WTC11 (cell line): Measurements from ENCODE around the gene NECAB3. TPM values are rescaled to one million over a fixed set of nuclear protein-coding genes. Genes with fewer than 3 reads are reported as not detected.

Source experiments
- ATAC-seq: fragments of 200-7000 bp; cut with Tn5 transposase; 2 replicates; pipeline ENCODE4 v1.10.0; 2021; ENCODE audit warnings: mild to moderate bottlenecking, moderate library complexity
- CTCF ChIA-PET: fragments of 300-600 bp; sonication (Branson Sonifier 250); formaldehyde crosslinking; loops from one replicate; lab custom pipeline; 2021; ENCODE audit warnings: antibody characterized with exemption; lab: Charles Lee
- POLR2A ChIA-PET: fragments of 350-600 bp; sonication (Branson Sonifier 250); formaldehyde crosslinking; loops from one replicate; lab custom pipeline; 2021; ENCODE audit warnings: antibody characterized with exemption; lab: Charles Lee
- DNase-seq: peaks from one replicate; pipeline ENCODE4 v3.0.0; 2021; ENCODE audit warnings: low spot score
- H3K27ac Mint-ChIP-seq: 2 replicates; pipeline ENCODE4 v1.8.0; 2021; ENCODE audit warnings: mixed read lengths
- H3K27me3 Mint-ChIP-seq: 2 replicates; pipeline ENCODE4 v1.8.0; 2021; ENCODE audit warnings: low read depth, mild to moderate bottlenecking, moderate library complexity, mixed read lengths
- H3K36me3 Mint-ChIP-seq: 2 replicates; pipeline ENCODE4 v1.8.0; 2021; ENCODE audit warnings: mixed read lengths
- H3K4me1 Mint-ChIP-seq: 2 replicates; pipeline ENCODE4 v1.8.0; 2022; ENCODE audit warnings: mixed read lengths
- H3K4me3 Mint-ChIP-seq: 2 replicates; pipeline ENCODE4 v1.8.0; 2021; ENCODE audit warnings: mild to moderate bottlenecking, moderate library complexity, mixed read lengths
- H3K9me3 Mint-ChIP-seq: 2 replicates; pipeline ENCODE4 v1.8.0; 2021; ENCODE audit warnings: mixed read lengths
- CREB1 ChIP-seq: sonication (generic); formaldehyde crosslinking; IDR thresholded peaks from 2 replicates; pipeline ENCODE4 v1.8.0; 2023; ENCODE audit warnings: mild to moderate bottlenecking, missing genetic modification reagents
- FOXK1 ChIP-seq: sonication (generic); formaldehyde crosslinking; IDR thresholded peaks from 2 replicates; pipeline ENCODE4 v1.8.0; 2022; ENCODE audit warnings: mild to moderate bottlenecking, moderate library complexity, missing genetic modification reagents
- JAZF1 ChIP-seq: fragments of 250-450 bp; sonication (Bioruptor Pico); IDR thresholded peaks from 2 replicates; pipeline ENCODE4 v1.9.0; 2021; ENCODE audit warnings: moderate library complexity, mild to moderate bottlenecking, inconsistent platforms
- TP53 ChIP-seq: sonication (generic); formaldehyde crosslinking; IDR thresholded peaks from 2 replicates; pipeline ENCODE4 v1.8.1; 2023; ENCODE audit warnings: mild to moderate bottlenecking, missing genetic modification reagents
- ZBTB21 ChIP-seq: sonication (generic); formaldehyde crosslinking; IDR thresholded peaks from 2 replicates; pipeline ENCODE4 v1.8.1; 2023; ENCODE audit warnings: mild to moderate bottlenecking, missing genetic modification reagents, borderline replicate concordance
- ZNF416 ChIP-seq: fragments of 250-450 bp; sonication (Bioruptor Pico); IDR thresholded peaks from 2 replicates; pipeline ENCODE4 v1.9.0; 2021; ENCODE audit warnings: mild to moderate bottlenecking, inconsistent platforms
- ZNF423 ChIP-seq: fragments of 250-450 bp; sonication (Bioruptor Pico); IDR thresholded peaks from 2 replicates; pipeline ENCODE4 v2.1.2; 2022; ENCODE audit warnings: mild to moderate bottlenecking, moderate library complexity
- total RNA-seq: library from RNA; stranded (reverse); gene quantifications from 3 replicates; pipeline ENCODE4 v1.2.3, GENCODE V29; 2021
- TF ChIP-seq, protein P1 (sequence below): fragments of 250-450 bp; sonication (Bioruptor Pico); IDR thresholded peaks from 2 replicates; pipeline ENCODE4 v1.9.0; 2021; ENCODE audit warnings: mild to moderate bottlenecking
- TF ChIP-seq, protein P2 (sequence below): sonication (generic); formaldehyde crosslinking; IDR thresholded peaks from 2 replicates; pipeline ENCODE4 v1.8.0; 2023; ENCODE audit warnings: mild to moderate bottlenecking, missing genetic modification reagents
- TF ChIP-seq, protein P3 (sequence below): sonication (generic); formaldehyde crosslinking; IDR thresholded peaks from 2 replicates; pipeline ENCODE4 v1.8.0; 2023; ENCODE audit warnings: missing genetic modification reagents, mild to moderate bottlenecking, borderline replicate concordance

The NECAB3 gene
- total RNA-seq, 1 experiment from 2014 or later = 38.0 TPM

DNA sequence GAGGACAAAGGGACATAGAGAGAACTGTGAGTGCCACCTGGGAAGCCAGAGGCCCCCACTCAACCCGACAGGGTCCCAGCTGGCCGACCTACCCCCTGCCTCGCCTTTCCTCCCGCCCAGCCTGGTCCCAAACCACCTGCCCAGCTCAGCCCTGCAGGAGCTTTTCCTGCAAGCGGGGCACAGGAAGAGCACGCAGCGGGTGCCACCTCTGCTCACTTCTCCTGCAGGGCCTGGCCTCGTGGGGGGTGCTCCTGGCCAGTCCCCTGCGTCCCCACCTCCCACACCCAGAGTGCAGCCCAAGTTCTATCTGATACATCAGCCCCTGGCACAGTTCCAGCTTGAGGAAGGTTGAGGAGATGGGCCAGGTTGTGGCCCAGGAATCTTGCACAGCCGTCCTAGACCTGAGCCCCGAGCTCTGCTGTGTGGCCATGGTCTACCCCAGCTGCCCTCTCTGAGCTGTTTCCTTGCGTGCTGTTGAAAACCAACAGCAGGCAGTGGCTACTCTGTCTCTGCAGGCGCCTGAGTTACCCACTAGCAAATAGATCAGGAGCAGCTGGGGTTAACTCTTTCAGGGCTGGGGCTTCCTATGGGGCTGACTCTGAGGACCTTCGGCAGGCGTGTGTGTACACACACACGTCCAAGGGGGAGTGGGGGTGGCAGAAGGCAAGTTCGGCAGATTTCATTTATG, 1.7 kb downstream of the NECAB3 start:
- H3K4me1 Mint-ChIP-seq = peaks cover 31% of the 10 kb centered on the region
- peak; percentile 94 for TF ChIP-seq ZNF423 (CRISPR knock-in tag)
- TF ChIP-seq JAZF1 (CRISPR knock-in tag) = no peak
- TF ChIP-seq, protein P1, sequence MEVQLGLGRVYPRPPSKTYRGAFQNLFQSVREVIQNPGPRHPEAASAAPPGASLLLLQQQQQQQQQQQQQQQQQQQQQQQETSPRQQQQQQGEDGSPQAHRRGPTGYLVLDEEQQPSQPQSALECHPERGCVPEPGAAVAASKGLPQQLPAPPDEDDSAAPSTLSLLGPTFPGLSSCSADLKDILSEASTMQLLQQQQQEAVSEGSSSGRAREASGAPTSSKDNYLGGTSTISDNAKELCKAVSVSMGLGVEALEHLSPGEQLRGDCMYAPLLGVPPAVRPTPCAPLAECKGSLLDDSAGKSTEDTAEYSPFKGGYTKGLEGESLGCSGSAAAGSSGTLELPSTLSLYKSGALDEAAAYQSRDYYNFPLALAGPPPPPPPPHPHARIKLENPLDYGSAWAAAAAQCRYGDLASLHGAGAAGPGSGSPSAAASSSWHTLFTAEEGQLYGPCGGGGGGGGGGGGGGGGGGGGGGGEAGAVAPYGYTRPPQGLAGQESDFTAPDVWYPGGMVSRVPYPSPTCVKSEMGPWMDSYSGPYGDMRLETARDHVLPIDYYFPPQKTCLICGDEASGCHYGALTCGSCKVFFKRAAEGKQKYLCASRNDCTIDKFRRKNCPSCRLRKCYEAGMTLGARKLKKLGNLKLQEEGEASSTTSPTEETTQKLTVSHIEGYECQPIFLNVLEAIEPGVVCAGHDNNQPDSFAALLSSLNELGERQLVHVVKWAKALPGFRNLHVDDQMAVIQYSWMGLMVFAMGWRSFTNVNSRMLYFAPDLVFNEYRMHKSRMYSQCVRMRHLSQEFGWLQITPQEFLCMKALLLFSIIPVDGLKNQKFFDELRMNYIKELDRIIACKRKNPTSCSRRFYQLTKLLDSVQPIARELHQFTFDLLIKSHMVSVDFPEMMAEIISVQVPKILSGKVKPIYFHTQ = no peak
- POLR2A ChIA-PET = interaction anchor here (0.5 kb wide), 1 partner anchor 22 kb away, joined by 3 read pairs; no protein-coding TSS in a partner anchor
- peak overlapping the region; percentile 92 for H3K4me3 Mint-ChIP-seq
- no peak overlapping the region for H3K27ac Mint-ChIP-seq
- no peaks in the 10 kb centered on the region for H3K9me3 Mint-ChIP-seq
- no peak for DNase-seq
- ATAC-seq = no peak
- peaks cover 13% of the 10 kb centered on the region for H3K36me3 Mint-ChIP-seq
- CTCF ChIA-PET = interaction anchor here (0.8 to 2.4 kb wide), 4 partner anchors 19 to 215 kb away, joined by 3 to 9 read pairs (median 4); no protein-coding TSS in a partner anchor
- H3K27me3 Mint-ChIP-seq = no peaks in the 10 kb centered on the region; the same call in 1 of the 2 replicates

DNA sequence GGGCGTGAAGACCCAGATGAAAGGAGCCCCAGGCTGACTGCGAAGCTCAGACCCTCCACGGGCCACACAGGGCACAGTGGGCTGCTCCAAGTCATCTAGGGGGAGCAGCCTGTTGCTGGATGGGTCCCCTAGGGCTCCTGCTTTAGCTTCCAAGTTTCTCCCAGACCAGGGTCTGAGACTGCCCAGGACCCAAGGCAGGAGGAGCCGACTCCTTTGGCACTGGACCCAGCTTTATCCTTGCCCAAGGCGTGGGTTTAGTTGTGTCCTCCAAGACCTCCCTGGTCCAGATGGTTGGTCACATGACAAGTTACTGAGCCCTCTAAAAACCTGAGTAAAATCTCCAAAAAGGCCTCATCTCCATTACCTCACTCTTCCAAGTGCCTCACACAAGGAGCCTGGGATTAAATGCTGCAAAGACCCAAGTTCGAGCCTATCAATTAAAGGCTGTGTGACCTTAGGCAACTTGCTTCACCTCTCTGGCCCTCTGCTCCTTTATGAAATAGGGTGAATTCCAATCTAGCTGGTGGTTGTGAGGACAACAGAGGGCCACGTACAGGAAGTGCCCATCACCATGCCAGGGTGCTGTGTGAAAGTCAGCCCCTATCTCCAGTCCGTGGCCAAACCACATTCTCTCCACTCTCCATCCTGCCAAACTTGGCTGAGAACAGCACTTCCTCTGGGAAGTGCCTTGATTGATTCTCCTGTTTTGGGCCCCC, 2.5 kb downstream of the NECAB3 start:
- Mint-ChIP-seq H3K4me3 (no peak overlapping the region), H3K36me3 (peaks cover 8% of the 10 kb centered on the region; the same call in 1 of the 2 replicates), H3K9me3 (no peaks in the 10 kb centered on the region), H3K27me3 (no peaks in the 10 kb centered on the region; the same call in 1 of the 2 replicates), H3K4me1 (peaks cover 31% of the 10 kb centered on the region), H3K27ac (no peak overlapping the region)
- ChIA-PET CTCF (interaction anchor here (2.4 kb wide), 1 partner anchor 18 kb away, joined by 9 read pairs; no protein-coding TSS in a partner anchor), POLR2A (no interaction called here)
- TF ChIP-seq, protein P1 = no peak
- TF ChIP-seq TP53 (CRISPR knock-in tag) (no peak), CREB1 (no peak)
- no peak for DNase-seq
- ATAC-seq = no peak

DNA sequence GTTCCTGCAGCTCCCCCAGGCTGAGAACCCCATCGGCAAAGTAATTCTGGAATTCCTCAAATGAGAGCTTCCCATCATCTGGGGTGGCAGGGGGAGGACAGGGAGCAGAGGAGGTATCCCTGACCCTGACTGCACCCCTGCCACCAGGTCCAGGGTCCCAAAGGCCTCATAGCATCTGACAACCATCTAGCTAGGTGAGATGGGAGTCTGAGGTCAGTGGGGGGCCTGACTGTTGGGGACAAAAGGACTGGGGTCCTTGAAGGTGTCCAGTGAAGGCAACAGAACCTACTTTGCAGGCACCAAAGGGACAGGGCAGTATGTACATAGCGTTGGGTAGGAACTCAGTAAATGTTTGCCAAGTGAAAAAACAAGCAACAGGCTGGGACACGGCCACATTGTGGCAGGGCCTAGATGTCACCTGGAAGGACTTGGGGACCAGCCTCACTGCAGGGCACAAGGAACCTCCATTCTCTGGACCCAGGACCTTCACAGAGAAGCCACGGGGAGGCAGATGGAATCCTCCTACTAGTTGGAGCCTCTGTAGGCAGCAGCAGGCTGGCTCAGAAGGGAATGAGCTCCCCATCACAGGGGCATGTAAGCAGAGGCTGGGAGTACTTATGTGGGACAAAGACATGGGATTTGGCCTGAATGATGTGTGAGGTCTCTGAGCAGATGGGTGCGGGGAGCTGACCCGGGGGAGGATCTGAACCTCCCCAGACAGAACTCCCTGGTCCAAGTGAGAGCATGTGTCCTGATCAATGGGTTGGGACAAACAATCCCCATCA, 3.3 kb downstream of the NECAB3 start:
- H3K4me1 Mint-ChIP-seq = peaks cover 34% of the 10 kb centered on the region

More for the DNA sequence above, 3.3 kb downstream of the NECAB3 start:
- Mint-ChIP-seq H3K4me3 (no peak overlapping the region; the same call in 1 of the 2 replicates), H3K27me3 (no peaks in the 10 kb centered on the region; the same call in 1 of the 2 replicates), H3K27ac (no peak overlapping the region), H3K36me3 (peaks cover 5% of the 10 kb centered on the region; the same call in 1 of the 2 replicates), H3K9me3 (no peaks in the 10 kb centered on the region)
- DNase-seq (no peak), ATAC-seq (no peak)
- ChIA-PET CTCF (interaction anchor here (2.4 kb wide), 1 partner anchor 18 kb away, joined by 9 read pairs; no protein-coding TSS in a partner anchor), POLR2A (no interaction called here)
- TF ChIP-seq CREB1 = no peak
- TF ChIP-seq, protein P2, sequence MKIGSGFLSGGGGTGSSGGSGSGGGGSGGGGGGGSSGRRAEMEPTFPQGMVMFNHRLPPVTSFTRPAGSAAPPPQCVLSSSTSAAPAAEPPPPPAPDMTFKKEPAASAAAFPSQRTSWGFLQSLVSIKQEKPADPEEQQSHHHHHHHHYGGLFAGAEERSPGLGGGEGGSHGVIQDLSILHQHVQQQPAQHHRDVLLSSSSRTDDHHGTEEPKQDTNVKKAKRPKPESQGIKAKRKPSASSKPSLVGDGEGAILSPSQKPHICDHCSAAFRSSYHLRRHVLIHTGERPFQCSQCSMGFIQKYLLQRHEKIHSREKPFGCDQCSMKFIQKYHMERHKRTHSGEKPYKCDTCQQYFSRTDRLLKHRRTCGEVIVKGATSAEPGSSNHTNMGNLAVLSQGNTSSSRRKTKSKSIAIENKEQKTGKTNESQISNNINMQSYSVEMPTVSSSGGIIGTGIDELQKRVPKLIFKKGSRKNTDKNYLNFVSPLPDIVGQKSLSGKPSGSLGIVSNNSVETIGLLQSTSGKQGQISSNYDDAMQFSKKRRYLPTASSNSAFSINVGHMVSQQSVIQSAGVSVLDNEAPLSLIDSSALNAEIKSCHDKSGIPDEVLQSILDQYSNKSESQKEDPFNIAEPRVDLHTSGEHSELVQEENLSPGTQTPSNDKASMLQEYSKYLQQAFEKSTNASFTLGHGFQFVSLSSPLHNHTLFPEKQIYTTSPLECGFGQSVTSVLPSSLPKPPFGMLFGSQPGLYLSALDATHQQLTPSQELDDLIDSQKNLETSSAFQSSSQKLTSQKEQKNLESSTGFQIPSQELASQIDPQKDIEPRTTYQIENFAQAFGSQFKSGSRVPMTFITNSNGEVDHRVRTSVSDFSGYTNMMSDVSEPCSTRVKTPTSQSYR (CRISPR knock-in tag) = no peak
- TF ChIP-seq, protein P1 = no peak
- no peak for TF ChIP-seq ZBTB21 (CRISPR knock-in tag)
- TF ChIP-seq ZNF416 (CRISPR knock-in tag) = no peak
- no peak for TF ChIP-seq FOXK1 (CRISPR knock-in tag)
- TF ChIP-seq, protein P3, sequence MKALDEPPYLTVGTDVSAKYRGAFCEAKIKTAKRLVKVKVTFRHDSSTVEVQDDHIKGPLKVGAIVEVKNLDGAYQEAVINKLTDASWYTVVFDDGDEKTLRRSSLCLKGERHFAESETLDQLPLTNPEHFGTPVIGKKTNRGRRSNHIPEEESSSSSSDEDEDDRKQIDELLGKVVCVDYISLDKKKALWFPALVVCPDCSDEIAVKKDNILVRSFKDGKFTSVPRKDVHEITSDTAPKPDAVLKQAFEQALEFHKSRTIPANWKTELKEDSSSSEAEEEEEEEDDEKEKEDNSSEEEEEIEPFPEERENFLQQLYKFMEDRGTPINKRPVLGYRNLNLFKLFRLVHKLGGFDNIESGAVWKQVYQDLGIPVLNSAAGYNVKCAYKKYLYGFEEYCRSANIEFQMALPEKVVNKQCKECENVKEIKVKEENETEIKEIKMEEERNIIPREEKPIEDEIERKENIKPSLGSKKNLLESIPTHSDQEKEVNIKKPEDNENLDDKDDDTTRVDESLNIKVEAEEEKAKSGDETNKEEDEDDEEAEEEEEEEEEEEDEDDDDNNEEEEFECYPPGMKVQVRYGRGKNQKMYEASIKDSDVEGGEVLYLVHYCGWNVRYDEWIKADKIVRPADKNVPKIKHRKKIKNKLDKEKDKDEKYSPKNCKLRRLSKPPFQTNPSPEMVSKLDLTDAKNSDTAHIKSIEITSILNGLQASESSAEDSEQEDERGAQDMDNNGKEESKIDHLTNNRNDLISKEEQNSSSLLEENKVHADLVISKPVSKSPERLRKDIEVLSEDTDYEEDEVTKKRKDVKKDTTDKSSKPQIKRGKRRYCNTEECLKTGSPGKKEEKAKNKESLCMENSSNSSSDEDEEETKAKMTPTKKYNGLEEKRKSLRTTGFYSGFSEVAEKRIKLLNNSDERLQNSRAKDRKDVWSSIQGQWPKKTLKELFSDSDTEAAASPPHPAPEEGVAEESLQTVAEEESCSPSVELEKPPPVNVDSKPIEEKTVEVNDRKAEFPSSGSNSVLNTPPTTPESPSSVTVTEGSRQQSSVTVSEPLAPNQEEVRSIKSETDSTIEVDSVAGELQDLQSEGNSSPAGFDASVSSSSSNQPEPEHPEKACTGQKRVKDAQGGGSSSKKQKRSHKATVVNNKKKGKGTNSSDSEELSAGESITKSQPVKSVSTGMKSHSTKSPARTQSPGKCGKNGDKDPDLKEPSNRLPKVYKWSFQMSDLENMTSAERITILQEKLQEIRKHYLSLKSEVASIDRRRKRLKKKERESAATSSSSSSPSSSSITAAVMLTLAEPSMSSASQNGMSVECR (CRISPR knock-in tag) = no peak
- TF ChIP-seq TP53 (CRISPR knock-in tag) = no peak
